Dedifferentiated amniotic fluid mesenchymal stem cell (primary cell): ENCODE results near the gene BSND.
"Not testable (repeated sequence)": the region's sequence is repeated elsewhere in the genome, so short reads cannot be mapped to it uniquely, and the experiment has no call there.

Experiments
- DNase-seq: peaks from one replicate; pipeline ENCODE4 v3.0.0-alpha.2; 2016; ENCODE audit errors: extremely low spot score

Gene BSND

DNA sequence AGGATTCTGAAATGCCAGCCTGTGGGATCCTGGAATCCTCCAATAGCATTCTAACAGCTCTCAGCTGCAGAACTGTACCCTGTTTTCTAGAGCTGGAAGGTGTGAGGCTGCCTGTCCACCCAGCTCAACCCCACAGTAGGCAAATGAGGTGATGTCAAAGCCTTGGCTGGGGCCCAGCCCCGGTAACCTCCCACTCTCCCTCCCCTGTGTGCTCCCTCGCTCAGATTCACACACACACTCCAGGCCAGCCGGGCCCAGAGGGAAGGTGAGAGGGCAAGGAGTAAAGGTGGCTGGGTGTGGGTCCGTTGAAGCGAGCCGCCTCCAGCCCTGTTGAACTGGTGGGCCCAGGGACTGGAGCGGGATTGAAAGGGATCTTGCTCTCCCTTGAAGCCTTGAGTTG lies at the start of gene BSND:
BSND (plus strand) TSS at position 257 of the 400 bp plus-strand sequence. CDS start 254 bp downstream, outside the sequence.
- no peak for DNase-seq

DNA sequence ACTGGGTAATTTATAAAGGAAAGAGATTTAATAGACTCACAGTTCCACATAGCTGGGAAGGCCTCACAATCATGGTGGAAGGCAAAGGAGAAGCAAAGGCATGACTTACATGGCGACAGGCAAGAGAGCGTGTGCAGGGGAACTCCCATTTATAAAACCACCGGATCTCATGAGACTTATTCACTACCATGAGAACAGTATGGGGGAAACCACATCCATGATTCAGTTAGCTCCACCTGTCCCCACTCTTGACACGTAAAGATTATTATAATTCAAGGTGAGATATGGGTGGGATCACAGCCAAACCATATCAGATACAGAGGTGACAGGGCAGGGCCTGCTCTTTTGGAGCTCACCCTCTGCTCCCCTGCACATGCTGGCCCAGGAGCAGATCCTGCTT lies 49.7 kb upstream of the BSND start:
- DNase-seq: no peak

GRCh38 chr1:54950006-54950368 lies 48.7 kb upstream of the BSND start:
- no peak for DNase-seq

GRCh38 chr1:54950369-54951163 lies 48.2 kb upstream of the BSND start:
- DNase-seq: peak; percentile 80

DNA sequence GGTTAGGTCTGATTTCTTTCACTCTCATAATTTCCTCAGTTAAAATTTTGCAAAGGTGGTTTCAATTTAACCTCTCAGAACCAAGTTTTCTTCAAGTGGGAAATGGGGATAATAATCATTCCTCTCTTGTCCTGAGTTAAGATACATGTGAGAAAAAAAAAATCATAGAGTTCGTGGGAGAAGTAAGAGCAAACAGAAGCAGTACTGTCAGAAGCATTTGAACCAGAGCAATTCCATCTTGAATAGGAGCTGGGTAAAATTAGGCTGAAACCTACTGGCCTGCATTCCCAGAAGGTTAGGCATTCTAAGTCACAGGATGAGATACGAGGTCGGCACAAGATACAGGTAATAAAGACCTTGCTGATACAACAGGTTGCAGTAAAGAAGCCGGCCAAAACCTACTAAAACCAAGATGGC lies 46.9 kb upstream of the BSND start:
- DNase-seq: no peak

GRCh38 chr1:54952950-54953718 lies 45.6 kb upstream of the BSND start:
- no peak for DNase-seq

DNA sequence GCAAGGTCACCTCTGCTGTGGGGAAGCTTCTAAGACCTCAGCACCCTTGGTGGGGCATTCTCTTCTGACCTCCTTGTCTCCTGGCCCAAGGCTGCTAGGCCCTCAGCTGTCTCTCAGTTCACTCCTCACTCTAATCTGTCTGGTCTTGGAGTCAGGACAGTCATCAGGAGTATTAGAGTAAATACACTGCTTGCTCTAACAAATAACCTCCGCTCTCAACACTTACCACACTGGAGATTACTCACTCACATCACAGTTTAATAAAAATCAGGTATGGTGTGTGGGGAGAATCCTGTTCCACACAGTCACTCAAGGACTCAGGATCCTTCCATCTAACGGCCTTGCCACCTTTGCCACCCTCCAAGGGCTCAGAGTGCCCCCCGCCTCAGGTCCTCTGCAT lies 44.9 kb upstream of the BSND start:
- DNase-seq: no peak

DNA sequence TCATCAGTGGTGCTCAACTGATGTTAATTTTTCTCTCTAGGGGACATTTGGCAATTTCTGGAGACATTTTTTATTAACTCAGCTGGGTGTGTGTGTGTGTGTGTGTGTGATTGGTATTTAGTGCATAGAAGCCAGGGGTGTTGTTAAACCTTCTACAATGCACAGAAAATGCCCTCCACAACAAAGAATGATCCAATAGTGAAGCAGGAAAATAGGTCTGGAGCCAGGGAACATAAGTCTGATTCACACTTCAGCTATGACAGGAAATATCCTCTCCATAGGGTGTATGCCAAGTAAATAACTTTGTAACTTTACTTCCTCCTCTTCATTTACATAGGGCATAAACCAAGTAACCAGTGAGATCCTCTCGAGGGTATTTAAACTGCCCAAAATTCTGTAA lies 43.4 kb upstream of the BSND start:
- no peak for DNase-seq

DNA sequence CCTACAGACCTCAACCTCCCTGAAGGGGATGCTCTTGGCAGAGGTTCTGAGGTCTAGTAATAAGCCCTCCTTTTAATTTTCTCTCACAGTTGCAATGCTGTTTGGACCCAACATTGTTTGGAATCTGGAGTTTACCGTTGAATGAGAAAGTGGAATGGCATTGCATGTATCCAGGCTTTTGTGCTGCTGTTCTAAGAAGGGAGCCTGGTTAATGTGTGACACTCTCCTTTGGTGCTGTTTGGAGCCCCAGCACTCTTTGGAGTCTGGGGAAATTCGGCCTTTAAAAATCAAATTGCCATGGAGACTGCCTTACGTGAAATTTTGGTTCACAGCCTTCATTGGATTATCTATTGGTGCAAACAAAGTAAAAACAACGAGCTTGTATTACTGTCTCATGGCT lies 42.0 kb upstream of the BSND start:
- DNase-seq: no peak

GRCh38 chr1:54959241-54959640 lies 39.5 kb upstream of the BSND start:
- DNase-seq: no peak

DNA sequence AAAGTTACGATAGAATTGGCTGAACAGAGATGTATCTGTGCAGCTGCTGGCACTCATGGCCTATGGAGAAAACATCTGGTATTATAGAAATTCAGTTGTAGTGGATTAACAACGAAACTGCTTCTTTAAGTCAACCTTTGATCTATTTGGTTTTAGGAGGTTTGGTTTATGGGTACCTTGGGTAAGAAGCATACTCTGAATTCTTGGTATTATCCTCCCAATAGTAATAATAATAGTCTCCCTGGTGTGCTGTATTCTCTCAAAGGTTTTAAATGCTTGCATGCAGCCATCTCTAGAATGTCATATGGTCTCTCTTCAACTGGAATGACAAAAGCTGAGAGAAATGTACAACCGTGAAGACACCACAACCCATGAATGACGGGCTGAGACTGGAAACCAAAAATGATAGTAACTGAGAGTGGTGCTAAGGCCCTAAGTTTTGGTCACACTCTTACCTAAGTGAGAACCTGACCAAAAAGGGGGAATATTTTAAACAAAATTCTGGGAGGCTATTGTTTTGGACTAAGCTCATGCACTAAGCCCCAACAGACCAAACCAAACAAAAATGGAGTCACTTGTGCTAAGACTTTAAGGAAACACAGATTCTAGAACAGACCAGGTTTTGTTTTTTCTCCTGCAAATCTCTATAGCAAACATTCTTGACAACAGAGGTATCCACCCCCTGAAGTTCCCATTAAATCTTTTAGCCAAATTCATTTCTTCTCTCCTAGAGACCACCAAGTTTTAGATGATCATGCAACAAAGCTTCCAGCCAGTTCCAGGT lies 35.9 kb upstream of the BSND start:
- no peak for DNase-seq

DNA sequence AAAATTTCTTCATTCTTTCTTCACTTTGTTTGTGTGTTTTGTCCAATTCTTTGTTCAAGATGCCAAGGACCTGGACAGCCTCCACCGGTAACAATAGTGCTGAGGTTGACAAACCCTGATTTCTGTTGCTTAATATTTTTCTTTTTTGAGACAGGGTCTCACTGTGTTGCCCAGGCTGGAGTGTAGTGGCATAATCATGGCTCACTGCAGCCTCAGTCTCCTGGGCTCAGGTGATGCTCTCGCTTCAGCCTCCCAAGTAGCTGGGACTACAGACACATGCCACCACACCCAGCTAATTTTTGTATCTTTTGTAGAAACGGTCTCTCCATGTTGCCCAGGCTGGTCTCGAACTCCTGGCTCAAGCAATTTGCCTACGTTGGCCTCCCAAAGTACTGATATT lies 34.9 kb upstream of the BSND start:
- not testable (repeated sequence) for DNase-seq

DNA sequence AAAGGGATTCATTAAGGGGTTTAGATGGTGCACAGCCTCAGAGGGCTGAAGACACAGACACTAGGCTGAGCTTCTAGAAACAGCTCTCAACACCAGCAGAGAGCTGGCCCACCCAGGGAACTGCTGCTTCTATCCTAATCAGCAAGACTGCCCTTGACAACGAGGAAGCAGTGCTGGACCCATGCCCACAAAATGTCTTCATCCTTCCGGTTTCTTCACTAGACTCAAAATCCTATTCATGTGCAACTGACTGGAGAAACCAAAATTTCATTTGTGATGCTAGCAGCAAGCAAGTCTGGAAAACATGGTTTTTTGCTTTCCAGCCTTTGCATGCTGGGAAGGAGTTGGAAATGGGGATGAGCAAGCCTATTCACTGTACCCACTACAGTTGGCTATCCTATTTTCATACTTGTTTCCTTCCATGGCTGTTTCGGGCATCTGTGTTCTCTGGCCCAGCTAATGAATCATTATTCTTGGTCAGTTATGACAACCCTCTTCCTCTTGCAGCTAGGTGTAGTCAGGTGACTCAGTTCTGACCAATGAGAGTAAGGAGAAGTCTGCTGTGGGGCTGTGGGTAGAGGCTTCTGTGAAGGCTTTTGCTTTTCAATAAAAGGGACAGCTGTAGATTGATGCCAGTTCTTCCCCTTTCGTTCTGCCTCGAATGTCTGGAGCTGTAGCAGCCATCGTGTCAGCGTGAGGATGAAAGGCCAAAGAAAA lies 33.0 kb upstream of the BSND start:
- no peak for DNase-seq

GRCh38 chr1:54967372-54967771 lies 31.4 kb upstream of the BSND start:
- no peak for DNase-seq

GRCh38 chr1:54968551-54968950 lies 30.2 kb upstream of the BSND start:
- DNase-seq: no peak

- DNase-seq: no peak
Observed at GRCh38 chr1:54969879-54970278, 28.9 kb upstream of the BSND start.

- DNase-seq: no peak
Observed at GRCh38 chr1:54970901-54971300, 27.8 kb upstream of the BSND start.

DNA sequence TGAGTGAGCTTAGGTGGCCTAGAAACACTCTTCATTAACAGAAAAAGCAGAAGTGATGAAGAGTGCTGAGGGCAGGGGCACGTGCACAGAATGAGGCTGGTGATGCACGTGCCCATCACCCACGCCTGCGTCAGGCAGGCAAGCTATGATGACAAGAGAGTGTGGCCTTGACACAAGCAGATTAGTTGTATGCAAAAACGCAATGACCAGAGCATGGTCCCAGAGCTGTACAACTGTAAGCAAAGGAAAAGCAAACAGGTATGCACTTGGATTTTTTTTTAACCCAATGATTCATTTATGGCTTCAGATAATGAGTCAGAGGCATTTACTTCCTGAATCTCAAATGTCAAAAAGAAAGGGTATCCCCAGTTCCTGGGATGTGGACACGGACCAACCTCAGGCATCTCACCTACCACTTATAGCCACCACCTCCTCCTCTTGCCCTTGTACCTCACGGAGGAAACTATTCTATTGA lies 27.4 kb upstream of the BSND start:
- no peak for DNase-seq

- DNase-seq: no peak
Observed at GRCh38 chr1:54972436-54972835, 26.3 kb upstream of the BSND start.

DNA sequence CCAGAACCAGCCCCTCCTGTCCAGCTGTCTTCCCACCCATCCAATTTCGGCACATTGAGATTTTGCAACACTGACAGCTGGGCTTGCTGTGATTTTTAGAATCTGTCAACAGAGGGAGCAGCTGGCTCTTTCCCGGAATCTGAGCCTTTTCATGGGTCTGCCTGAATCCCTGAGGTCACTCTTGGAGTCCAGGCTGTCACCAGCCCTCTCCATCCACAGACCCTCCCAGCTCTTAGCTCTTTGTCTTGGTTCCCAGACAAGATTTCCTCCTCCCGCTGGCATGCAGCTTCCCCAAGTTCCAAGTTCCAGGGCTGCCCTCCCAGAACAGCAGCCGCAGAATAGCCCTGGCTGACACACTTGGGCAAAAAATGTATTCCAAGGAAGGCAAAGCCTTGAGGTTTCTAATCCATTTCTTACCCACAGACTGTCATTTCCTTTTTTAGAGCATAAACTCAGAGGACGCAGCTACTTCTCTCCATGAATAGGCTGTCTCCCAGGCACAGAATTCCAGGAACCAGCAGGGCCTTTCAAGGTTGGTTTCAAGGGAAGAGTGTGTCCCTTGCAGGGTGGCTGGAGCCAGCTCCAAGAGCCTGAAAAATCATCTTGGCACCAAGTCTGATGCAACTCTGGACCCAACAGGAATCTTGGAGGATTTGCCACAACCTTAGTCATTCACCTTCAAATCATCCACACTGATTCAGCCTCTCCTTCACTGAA lies 25.4 kb upstream of the BSND start:
- DNase-seq: peak; percentile 51
